Memory B cell (primary cell): ENCODE results near the gene PIM1.

Source experiments
- ATAC-seq: fragments of 150-1000 bp; cut with Tn5 transposase; 2 replicates; pipeline ENCODE4 v1.10.0; 2021; ENCODE audit warnings: low read depth, mild to moderate bottlenecking, moderate library complexity
- DNase-seq, 2 donors: peaks; one replicate each; pipeline ENCODE4 v3.0.0; 2022; ENCODE audit warnings: low spot score in 2 of 2
- H3K27ac Mint-ChIP-seq: one replicate; pipeline ENCODE4 v1.8.0; 2022; ENCODE audit warnings: mild to moderate bottlenecking, moderate library complexity, mixed read lengths
- H3K27me3 Mint-ChIP-seq: one replicate; pipeline ENCODE4 v1.8.0; 2022; ENCODE audit warnings: mixed read lengths
- H3K36me3 Mint-ChIP-seq: one replicate; pipeline ENCODE4 v1.8.0; 2022; ENCODE audit warnings: mild to moderate bottlenecking, mixed read lengths
- H3K4me1 Mint-ChIP-seq: one replicate; pipeline ENCODE4 v1.8.0; 2022; ENCODE audit warnings: mixed read lengths
- H3K4me3 Mint-ChIP-seq: one replicate; pipeline ENCODE4 v1.8.0; 2022; ENCODE audit warnings: mild to moderate bottlenecking, moderate library complexity, mixed read lengths
- H3K9me3 Mint-ChIP-seq: one replicate; pipeline ENCODE4 v1.8.0; 2022; ENCODE audit warnings: mixed read lengths

Gene PIM1

GRCh38 chr6:37205175-37205996 lies 35.4 kb downstream of the PIM1 start:
- H3K27me3 Mint-ChIP-seq, result peaks cover 3% of the 10 kb centered on the region
- no peak overlapping the region for H3K27ac Mint-ChIP-seq
- H3K36me3 Mint-ChIP-seq, result no peaks in the 10 kb centered on the region
- ATAC-seq, result no peak
- H3K9me3 Mint-ChIP-seq, result no peaks in the 10 kb centered on the region
- no peak overlapping the region for H3K4me3 Mint-ChIP-seq
- H3K4me1 Mint-ChIP-seq, result peaks cover 17% of the 10 kb centered on the region
- DNase-seq, result no peak

GRCh38 chr6:37205997-37206340 lies 36.0 kb downstream of the PIM1 start:
- Mint-ChIP-seq H3K4me1 (peaks cover 19% of the 10 kb centered on the region), H3K9me3 (no peaks in the 10 kb centered on the region), H3K4me3 (no peak overlapping the region), H3K27me3 (peaks cover 3% of the 10 kb centered on the region), H3K36me3 (no peaks in the 10 kb centered on the region), H3K27ac (no peak overlapping the region)
- ATAC-seq (no peak), DNase-seq (no peak)

GRCh38 chr6:37206622-37207021 lies 36.7 kb downstream of the PIM1 start:
- peaks cover 19% of the 10 kb centered on the region for H3K4me1 Mint-ChIP-seq
- no peak overlapping the region for H3K4me3 Mint-ChIP-seq
- H3K36me3 Mint-ChIP-seq, result no peaks in the 10 kb centered on the region
- H3K9me3 Mint-ChIP-seq, result no peaks in the 10 kb centered on the region
- H3K27me3 Mint-ChIP-seq, result peaks cover 3% of the 10 kb centered on the region
- ATAC-seq (no peak), DNase-seq (no peak)
- no peak overlapping the region for H3K27ac Mint-ChIP-seq

GRCh38 chr6:37207903-37208456 lies 38.0 kb downstream of the PIM1 start:
- H3K4me3 Mint-ChIP-seq, result peak overlapping the region; percentile 1
- peaks cover 19% of the 10 kb centered on the region for H3K4me1 Mint-ChIP-seq
- ATAC-seq (peak; percentile 93), DNase-seq (peak; percentile 84 to 86)
- H3K9me3 Mint-ChIP-seq, result no peaks in the 10 kb centered on the region
- H3K27me3 Mint-ChIP-seq, result peaks cover 3% of the 10 kb centered on the region
- H3K27ac Mint-ChIP-seq, result no peak overlapping the region
- no peaks in the 10 kb centered on the region for H3K36me3 Mint-ChIP-seq

GRCh38 chr6:37208793-37209192 lies 38.8 kb downstream of the PIM1 start:
- Mint-ChIP-seq H3K9me3 (no peaks in the 10 kb centered on the region), H3K4me3 (no peak overlapping the region), H3K27ac (no peak overlapping the region), H3K4me1 (peaks cover 19% of the 10 kb centered on the region), H3K27me3 (peaks cover 3% of the 10 kb centered on the region), H3K36me3 (no peaks in the 10 kb centered on the region)
- DNase-seq (no peak), ATAC-seq (no peak)

- ATAC-seq (no peak), DNase-seq (no peak)
- no peaks in the 10 kb centered on the region for H3K36me3 Mint-ChIP-seq
- no peak overlapping the region for H3K27ac Mint-ChIP-seq
- peaks cover 3% of the 10 kb centered on the region for H3K27me3 Mint-ChIP-seq
- H3K4me1 Mint-ChIP-seq, result peaks cover 16% of the 10 kb centered on the region
- H3K9me3 Mint-ChIP-seq, result no peaks in the 10 kb centered on the region
- H3K4me3 Mint-ChIP-seq, result no peak overlapping the region
Observed at GRCh38 chr6:37209461-37210205, 39.7 kb downstream of the PIM1 start.

GRCh38 chr6:37210313-37210968 lies 40.5 kb downstream of the PIM1 start:
- ATAC-seq, result peak; percentile 74
- Mint-ChIP-seq H3K27ac (no peak overlapping the region), H3K36me3 (no peaks in the 10 kb centered on the region), H3K9me3 (no peaks in the 10 kb centered on the region), H3K4me3 (no peak overlapping the region), H3K27me3 (peaks cover 3% of the 10 kb centered on the region), H3K4me1 (peaks cover 16% of the 10 kb centered on the region)
- DNase-seq, result peak; percentile 78 to 80

GRCh38 chr6:37212268-37212667 lies 42.3 kb downstream of the PIM1 start:
- Mint-ChIP-seq H3K36me3 (no peaks in the 10 kb centered on the region), H3K4me3 (no peak overlapping the region), H3K27me3 (peaks cover 3% of the 10 kb centered on the region), H3K9me3 (no peaks in the 10 kb centered on the region), H3K27ac (no peak overlapping the region), H3K4me1 (peaks cover 16% of the 10 kb centered on the region)
- ATAC-seq (no peak), DNase-seq (no peak)

- ATAC-seq, result no peak
- no peaks in the 10 kb centered on the region for H3K36me3 Mint-ChIP-seq
- no peak for DNase-seq
- H3K9me3 Mint-ChIP-seq, result no peaks in the 10 kb centered on the region
- H3K4me3 Mint-ChIP-seq, result no peak overlapping the region
- H3K27me3 Mint-ChIP-seq, result no peaks in the 10 kb centered on the region
- H3K27ac Mint-ChIP-seq, result no peak overlapping the region
- H3K4me1 Mint-ChIP-seq, result peaks cover 6% of the 10 kb centered on the region
Observed at GRCh38 chr6:37218061-37218460, 48.1 kb downstream of the PIM1 start.

- ATAC-seq (no peak), DNase-seq (no peak)
- Mint-ChIP-seq H3K4me3 (no peak overlapping the region), H3K4me1 (peaks cover 6% of the 10 kb centered on the region), H3K9me3 (no peaks in the 10 kb centered on the region), H3K27ac (no peak overlapping the region), H3K36me3 (no peaks in the 10 kb centered on the region), H3K27me3 (no peaks in the 10 kb centered on the region)
Observed at GRCh38 chr6:37218511-37218910, 48.6 kb downstream of the PIM1 start.

- DNase-seq, result no peak
- H3K27me3 Mint-ChIP-seq, result no peaks in the 10 kb centered on the region
- no peaks in the 10 kb centered on the region for H3K36me3 Mint-ChIP-seq
- H3K4me3 Mint-ChIP-seq, result peak overlapping the region; percentile 82
- H3K9me3 Mint-ChIP-seq, result no peaks in the 10 kb centered on the region
- ATAC-seq, result peak; percentile 2
- peaks cover 6% of the 10 kb centered on the region for H3K4me1 Mint-ChIP-seq
- H3K27ac Mint-ChIP-seq, result no peak overlapping the region
Observed at GRCh38 chr6:37221585-37222124, 51.7 kb downstream of the PIM1 start.

- H3K36me3 Mint-ChIP-seq, result no peaks in the 10 kb centered on the region
- no peaks in the 10 kb centered on the region for H3K27me3 Mint-ChIP-seq
- no peak overlapping the region for H3K27ac Mint-ChIP-seq
- peak overlapping the region; percentile 82 for H3K4me3 Mint-ChIP-seq
- DNase-seq (peak; percentile 34 to 57), ATAC-seq (peak; percentile 86)
- peaks cover 6% of the 10 kb centered on the region for H3K4me1 Mint-ChIP-seq
- no peaks in the 10 kb centered on the region for H3K9me3 Mint-ChIP-seq
Observed at GRCh38 chr6:37222125-37222967, 52.4 kb downstream of the PIM1 start.

GRCh38 chr6:37222992-37223391 lies 53.0 kb downstream of the PIM1 start:
- DNase-seq, result no peak
- Mint-ChIP-seq H3K4me1 (peaks cover 6% of the 10 kb centered on the region), H3K36me3 (no peaks in the 10 kb centered on the region), H3K27ac (no peak overlapping the region), H3K27me3 (no peaks in the 10 kb centered on the region), H3K9me3 (no peaks in the 10 kb centered on the region), H3K4me3 (peak overlapping the region; percentile 82)
- ATAC-seq, result no peak
